HG03575 (cell line): ENCODE results near the gene CCDC7.
"Not testable (repeated sequence)": the region's sequence is repeated elsewhere in the genome, so short reads cannot be mapped to it uniquely, and the experiment has no call there.

ENCODE experiments used
- ATAC-seq: cut with Tn5 transposase; IDR thresholded peaks from one replicate; pipeline ENCODE4 v1.9.1; 2021; ENCODE audit not compliant: unreplicated experiment, insufficient number of reproducible peaks, low FRiP score; ENCODE audit errors: extremely low read depth

CCDC7 gene

GRCh38 chr10:32445036-32445435 lies 904 bp upstream of the CCDC7 start:
- no peak for ATAC-seq

GRCh38 chr10:32446536-32447406 lies 831 bp downstream of the CCDC7 start:
- ATAC-seq = no peak

- ATAC-seq = no peak
Measured at GRCh38 chr10:32454148-32454547, 8.2 kb downstream of the CCDC7 start.

- ATAC-seq = no peak
Measured at GRCh38 chr10:32459051-32459698, 13.2 kb downstream of the CCDC7 start.

GRCh38 chr10:32461203-32461602 lies 15.3 kb downstream of the CCDC7 start:
- ATAC-seq = no peak

GRCh38 chr10:32471232-32471631 lies 25.3 kb downstream of the CCDC7 start:
- ATAC-seq = no peak

- no peak for ATAC-seq
Measured at GRCh38 chr10:32477499-32477898, 31.6 kb downstream of the CCDC7 start.

- no peak for ATAC-seq
Measured at GRCh38 chr10:32481606-32482005, 35.7 kb downstream of the CCDC7 start.

- ATAC-seq = not testable (repeated sequence)
Measured at GRCh38 chr10:32483019-32483502, 37.1 kb downstream of the CCDC7 start.

- ATAC-seq = not testable (repeated sequence)
Measured at GRCh38 chr10:32488038-32488437, 42.1 kb downstream of the CCDC7 start.

- ATAC-seq = no peak
Measured at GRCh38 chr10:32489158-32489557, 43.2 kb downstream of the CCDC7 start.

GRCh38 chr10:32489901-32490300 lies 44.0 kb downstream of the CCDC7 start:
- ATAC-seq = no peak

- ATAC-seq = not testable (repeated sequence)
Measured at GRCh38 chr10:32494562-32494961, 48.6 kb downstream of the CCDC7 start.

- ATAC-seq = not testable (repeated sequence)
Measured at GRCh38 chr10:32500136-32500535, 54.2 kb downstream of the CCDC7 start.

- ATAC-seq = no peak
Measured at GRCh38 chr10:32501906-32502305, 56.0 kb downstream of the CCDC7 start.

- ATAC-seq = not testable (repeated sequence)
Measured at GRCh38 chr10:32505762-32506420, 60.0 kb downstream of the CCDC7 start.

- ATAC-seq = no peak
Measured at GRCh38 chr10:32511599-32511998, 65.7 kb downstream of the CCDC7 start.

- ATAC-seq = no peak
Measured at GRCh38 chr10:32516567-32517495, 70.9 kb downstream of the CCDC7 start.

- ATAC-seq = no peak
Measured at GRCh38 chr10:32530231-32530630, 84.3 kb downstream of the CCDC7 start.
